ENCODE results near the gene AFF3.

- TF ChIP-seq EZH2 (IDR thresholded peaks at IDR 0.05; ENCODE audit: borderline replicate concordance, control insufficient read depth, low read depth, low read length), result no peak
- TF ChIP-seq BCLAF1 (IDR thresholded peaks at IDR 0.05), result no peak
- no peak for TF ChIP-seq FOXM1 (IDR thresholded peaks at IDR 0.05; ENCODE audit: low read depth, low read length)
- TF ChIP-seq CTCF (IDR thresholded peaks at IDR 0.05 in 2 of 3, conservative IDR thresholded peaks at IDR 0.05 in 1 of 3; ENCODE audit: control insufficient read depth in 2 of 3, extremely low read depth in 1 of 3, insufficient read depth in 1 of 3, low read depth in 3 of 3, low read length in 3 of 3), result no peak
- no peak for TF ChIP-seq BMI1 (IDR thresholded peaks at IDR 0.05; ENCODE audit: borderline replicate concordance)
These were observed 277.5 kb downstream of the AFF3 start for GRCh38 chr2:99864561-99865553.

Measured in GM12878 (cell line).